ENCODE results near the gene PTER.

DNA sequence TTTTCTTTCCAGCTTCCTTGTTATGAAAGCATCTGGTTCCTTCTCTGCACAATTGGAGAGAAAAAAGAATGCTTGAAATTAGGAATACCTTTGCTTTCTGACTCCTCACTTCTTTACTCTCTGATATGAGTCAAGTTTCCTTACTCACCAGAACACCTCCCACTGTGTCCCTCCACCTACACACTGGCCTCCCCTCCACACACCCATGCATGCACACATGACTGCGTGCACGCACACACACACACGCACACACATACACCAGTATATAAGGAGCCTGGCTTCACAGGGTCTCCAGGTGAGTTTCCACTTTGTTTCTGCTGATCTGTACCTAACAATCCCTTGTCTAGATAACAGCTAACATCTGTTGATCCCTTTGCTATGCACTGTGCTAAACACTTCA, 11.4 kb upstream of the PTER start:
- TF ChIP-seq, protein P1, sequence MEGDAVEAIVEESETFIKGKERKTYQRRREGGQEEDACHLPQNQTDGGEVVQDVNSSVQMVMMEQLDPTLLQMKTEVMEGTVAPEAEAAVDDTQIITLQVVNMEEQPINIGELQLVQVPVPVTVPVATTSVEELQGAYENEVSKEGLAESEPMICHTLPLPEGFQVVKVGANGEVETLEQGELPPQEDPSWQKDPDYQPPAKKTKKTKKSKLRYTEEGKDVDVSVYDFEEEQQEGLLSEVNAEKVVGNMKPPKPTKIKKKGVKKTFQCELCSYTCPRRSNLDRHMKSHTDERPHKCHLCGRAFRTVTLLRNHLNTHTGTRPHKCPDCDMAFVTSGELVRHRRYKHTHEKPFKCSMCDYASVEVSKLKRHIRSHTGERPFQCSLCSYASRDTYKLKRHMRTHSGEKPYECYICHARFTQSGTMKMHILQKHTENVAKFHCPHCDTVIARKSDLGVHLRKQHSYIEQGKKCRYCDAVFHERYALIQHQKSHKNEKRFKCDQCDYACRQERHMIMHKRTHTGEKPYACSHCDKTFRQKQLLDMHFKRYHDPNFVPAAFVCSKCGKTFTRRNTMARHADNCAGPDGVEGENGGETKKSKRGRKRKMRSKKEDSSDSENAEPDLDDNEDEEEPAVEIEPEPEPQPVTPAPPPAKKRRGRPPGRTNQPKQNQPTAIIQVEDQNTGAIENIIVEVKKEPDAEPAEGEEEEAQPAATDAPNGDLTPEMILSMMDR (IDR thresholded peaks at IDR 0.05; ENCODE audit: insufficient read depth, low read length) = no peak
- TF ChIP-seq POLR2AphosphoS5 (IDR thresholded peaks at IDR 0.05; ENCODE audit: low read depth) (no peak), SPI1 (IDR thresholded peaks at IDR 0.05; ENCODE audit: borderline replicate concordance, low read depth) (no peak)
- TF ChIP-seq, protein P2, sequence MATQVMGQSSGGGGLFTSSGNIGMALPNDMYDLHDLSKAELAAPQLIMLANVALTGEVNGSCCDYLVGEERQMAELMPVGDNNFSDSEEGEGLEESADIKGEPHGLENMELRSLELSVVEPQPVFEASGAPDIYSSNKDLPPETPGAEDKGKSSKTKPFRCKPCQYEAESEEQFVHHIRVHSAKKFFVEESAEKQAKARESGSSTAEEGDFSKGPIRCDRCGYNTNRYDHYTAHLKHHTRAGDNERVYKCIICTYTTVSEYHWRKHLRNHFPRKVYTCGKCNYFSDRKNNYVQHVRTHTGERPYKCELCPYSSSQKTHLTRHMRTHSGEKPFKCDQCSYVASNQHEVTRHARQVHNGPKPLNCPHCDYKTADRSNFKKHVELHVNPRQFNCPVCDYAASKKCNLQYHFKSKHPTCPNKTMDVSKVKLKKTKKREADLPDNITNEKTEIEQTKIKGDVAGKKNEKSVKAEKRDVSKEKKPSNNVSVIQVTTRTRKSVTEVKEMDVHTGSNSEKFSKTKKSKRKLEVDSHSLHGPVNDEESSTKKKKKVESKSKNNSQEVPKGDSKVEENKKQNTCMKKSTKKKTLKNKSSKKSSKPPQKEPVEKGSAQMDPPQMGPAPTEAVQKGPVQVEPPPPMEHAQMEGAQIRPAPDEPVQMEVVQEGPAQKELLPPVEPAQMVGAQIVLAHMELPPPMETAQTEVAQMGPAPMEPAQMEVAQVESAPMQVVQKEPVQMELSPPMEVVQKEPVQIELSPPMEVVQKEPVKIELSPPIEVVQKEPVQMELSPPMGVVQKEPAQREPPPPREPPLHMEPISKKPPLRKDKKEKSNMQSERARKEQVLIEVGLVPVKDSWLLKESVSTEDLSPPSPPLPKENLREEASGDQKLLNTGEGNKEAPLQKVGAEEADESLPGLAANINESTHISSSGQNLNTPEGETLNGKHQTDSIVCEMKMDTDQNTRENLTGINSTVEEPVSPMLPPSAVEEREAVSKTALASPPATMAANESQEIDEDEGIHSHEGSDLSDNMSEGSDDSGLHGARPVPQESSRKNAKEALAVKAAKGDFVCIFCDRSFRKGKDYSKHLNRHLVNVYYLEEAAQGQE (IDR thresholded peaks at IDR 0.05; ENCODE audit: insufficient replicate concordance, low read depth) = no peak
